Activated T-cell treated with anti-CD3 and anti-CD28 coated beads, Interleukin-2, amount 50 U/mL, for 1 hour (primary cell): ENCODE results near the gene GRM1.

Experiments used
- DNase-seq: peaks from one replicate; pipeline ENCODE4 v3.0.0-alpha.2; 2020

The GRM1 gene

GRCh38 chr6:146402476-146402875 is 373.6 kb downstream of the GRM1 start:
- no peak for DNase-seq

- no peak for DNase-seq
Observed at GRCh38 chr6:146408583-146408982, 379.7 kb downstream of the GRM1 start.

GRCh38 chr6:146410851-146411595 is 382.2 kb downstream of the GRM1 start:
- DNase-seq, result no peak

GRCh38 chr6:146419576-146419975 is 390.7 kb downstream of the GRM1 start:
- DNase-seq, result no peak

- no peak for DNase-seq
Observed at GRCh38 chr6:146420255-146420654, 391.4 kb downstream of the GRM1 start.

GRCh38 chr6:146422789-146423375 is 394.0 kb downstream of the GRM1 start:
- no peak for DNase-seq

- no peak for DNase-seq
Observed at GRCh38 chr6:146423452-146423851, 394.6 kb downstream of the GRM1 start.

GRCh38 chr6:146426516-146426915 is 397.7 kb downstream of the GRM1 start:
- DNase-seq, result no peak

- no peak for DNase-seq
Observed at GRCh38 chr6:146429831-146430230, 401.0 kb downstream of the GRM1 start.

- no peak for DNase-seq
Observed at GRCh38 chr6:146433881-146434731, 405.2 kb downstream of the GRM1 start.

- DNase-seq, result no peak
Observed at GRCh38 chr6:146434732-146435390, 406.0 kb downstream of the GRM1 start.

GRCh38 chr6:146441907-146442306 is 413.0 kb downstream of the GRM1 start:
- DNase-seq, result no peak

GRCh38 chr6:146444189-146444588 is 415.3 kb downstream of the GRM1 start:
- DNase-seq, result no peak

GRCh38 chr6:146445233-146445632 is 416.4 kb downstream of the GRM1 start:
- DNase-seq, result no peak

GRCh38 chr6:146456886-146457285 is 428.0 kb downstream of the GRM1 start:
- no peak for DNase-seq

GRCh38 chr6:146460941-146461340 is 432.1 kb downstream of the GRM1 start:
- no peak for DNase-seq

- DNase-seq, result no peak
Observed at GRCh38 chr6:146470091-146470770, 441.4 kb downstream of the GRM1 start.

- no peak for DNase-seq
Observed at GRCh38 chr6:146472918-146473317, 444.1 kb downstream of the GRM1 start.

GRCh38 chr6:146481527-146481926 is 452.7 kb downstream of the GRM1 start:
- no peak for DNase-seq

GRCh38 chr6:146484411-146484810 is 455.5 kb downstream of the GRM1 start:
- DNase-seq, result no peak
